Vagina (tissue), 2 donors: ENCODE results near the gene PARP2. TPM values are rescaled to one million over a fixed set of nuclear protein-coding genes. Genes with fewer than 3 reads are reported as not detected.

Experiments
- DNase-seq, 2 donors: peaks; one replicate each; pipeline ENCODE4 v3.0.0-alpha.2; 2017; ENCODE audit errors: extremely low spot score in 2 of 2
- H3K27ac ChIP-seq: fragments of 200-600 bp; sonication (generic); one replicate; pipeline ENCODE4 v1.5.1; 2019
- H3K27me3 ChIP-seq: fragments of 200-600 bp; sonication (generic); one replicate; pipeline ENCODE4 v1.5.1; 2019
- H3K36me3 ChIP-seq, 2 donors: fragments of 200-600 bp; sonication (generic); one replicate each; pipeline ENCODE4 v1.5.1; 2017 to 2019
- H3K4me1 ChIP-seq: fragments of 200-600 bp; sonication (generic); one replicate; pipeline ENCODE4 v1.5.1; 2019
- H3K4me3 ChIP-seq, 2 donors: fragments of 200-600 bp; sonication (generic); 1 replicate in 1 of 2; 2 replicates in 1 of 2; pipeline ENCODE4 v1.5.1; 2016 to 2019
- H3K9me3 ChIP-seq: fragments of 200-600 bp; sonication (generic); one replicate; pipeline ENCODE4 v1.5.1; 2019
- CTCF ChIP-seq, 3 experiments: fragments of 450-650 bp in 2 of 3; fragments of 200-600 bp in 1 of 3; sonication (generic) in 1 of 3; IDR thresholded peaks; one replicate each; pipeline ENCODE4 v1.5.1; 2017 to 2019; ENCODE audit warnings: antibody characterized with exemption in 3 of 3, mild to moderate bottlenecking in 2 of 3, moderate library complexity in 2 of 3
- POLR2A ChIP-seq, 2 donors: fragments of 450-650 bp; IDR thresholded peaks; one replicate each; pipeline ENCODE4 v1.6.1; 2017; ENCODE audit warnings: antibody characterized with exemption in 2 of 2, mild to moderate bottlenecking in 2 of 2, moderate library complexity in 2 of 2
- POLR2AphosphoS5 ChIP-seq, 2 donors: sonication (generic); formaldehyde crosslinking; IDR thresholded peaks; one replicate each; pipeline ENCODE4 v1.9.0; 2017; ENCODE audit warnings: antibody characterized with exemption in 2 of 2, mild to moderate bottlenecking in 2 of 2, low read depth in 1 of 2; ENCODE audit not compliant: insufficient read depth in 1 of 2
- intact Hi-C: fragments of 100-400 bp; cut with DNase I; formaldehyde crosslinking; loops from one replicate; pipeline ENCODE4 v1.15.1; 2023
- total RNA-seq: library from RNA; depleted of rRNA; stranded (reverse); fragments of >200 nt; gene quantifications from one replicate; pipeline ENCODE4 v1.2.3, GENCODE V29; 2016

PARP2 gene
- total RNA-seq, 1 donor from 2014 or later = 5.9 TPM

- no peak overlapping the region for H3K4me3 ChIP-seq
- H3K4me1 ChIP-seq = no peaks in the 10 kb centered on the region
- no peaks in the 10 kb centered on the region for H3K27me3 ChIP-seq
- H3K27ac ChIP-seq = no peak overlapping the region
- H3K9me3 ChIP-seq = no peaks in the 10 kb centered on the region
- TF ChIP-seq CTCF (IDR thresholded peaks at IDR 0.05) (no peak), POLR2A (IDR thresholded peaks at IDR 0.05) (no peak), POLR2AphosphoS5 (IDR thresholded peaks at IDR 0.05; ENCODE audit: insufficient read depth in 1 of 2, low read depth in 1 of 2) (no peak)
- intact Hi-C loops = no loop called here
- H3K36me3 ChIP-seq = peaks cover 0 to 44% of the 10 kb centered on the region in 2 donors
- no peak for DNase-seq
Observed at GRCh38 chr14:20365928-20366327, 22.5 kb downstream of the PARP2 start.

GRCh38 chr14:20372796-20373195 lies 29.4 kb downstream of the PARP2 start:
- no peaks in the 10 kb centered on the region for H3K27me3 ChIP-seq
- H3K9me3 ChIP-seq = no peaks in the 10 kb centered on the region
- DNase-seq = no peak
- peaks cover 0 to 94% of the 10 kb centered on the region in 2 donors for H3K36me3 ChIP-seq
- no peaks in the 10 kb centered on the region for H3K4me1 ChIP-seq
- H3K4me3 ChIP-seq = no peak overlapping the region
- intact Hi-C loops = no loop called here
- no peak overlapping the region for H3K27ac ChIP-seq
- TF ChIP-seq POLR2A (IDR thresholded peaks at IDR 0.05) (no peak), CTCF (IDR thresholded peaks at IDR 0.05) (no peak), POLR2AphosphoS5 (IDR thresholded peaks at IDR 0.05; ENCODE audit: insufficient read depth in 1 of 2, low read depth in 1 of 2) (no peak)

- no peak overlapping the region for H3K27ac ChIP-seq
- intact Hi-C loops = no loop called here
Observed at GRCh38 chr14:20375471-20375870, 32.0 kb downstream of the PARP2 start.

GRCh38 chr14:20376071-20376588 lies 32.7 kb downstream of the PARP2 start:
- Histone ChIP-seq H3K27ac (no peak overlapping the region), H3K27me3 (no peaks in the 10 kb centered on the region), H3K4me3 (no peak overlapping the region), H3K9me3 (no peaks in the 10 kb centered on the region), H3K4me1 (no peaks in the 10 kb centered on the region), H3K36me3 (peaks cover 2 to 96% of the 10 kb centered on the region in 2 donors)
- no peak for DNase-seq
- intact Hi-C loops = no loop called here
- no peak for TF ChIP-seq CTCF (IDR thresholded peaks at IDR 0.05)

More at GRCh38 chr14:20375471-20375870, 32.0 kb downstream of the PARP2 start:
- no peak overlapping the region for H3K4me3 ChIP-seq
- H3K27me3 ChIP-seq = no peaks in the 10 kb centered on the region
- peaks cover 2 to 96% of the 10 kb centered on the region in 2 donors for H3K36me3 ChIP-seq
- TF ChIP-seq CTCF (IDR thresholded peaks at IDR 0.05) (no peak), POLR2A (IDR thresholded peaks at IDR 0.05) (no peak), POLR2AphosphoS5 (IDR thresholded peaks at IDR 0.05; ENCODE audit: insufficient read depth in 1 of 2, low read depth in 1 of 2) (no peak)
- no peaks in the 10 kb centered on the region for H3K4me1 ChIP-seq
- no peak for DNase-seq
- no peaks in the 10 kb centered on the region for H3K9me3 ChIP-seq

- no peak overlapping the region for H3K4me3 ChIP-seq
- DNase-seq = no peak
- H3K27me3 ChIP-seq = no peaks in the 10 kb centered on the region
- H3K36me3 ChIP-seq = peaks cover 2 to 97% of the 10 kb centered on the region in 2 donors
- H3K9me3 ChIP-seq = no peaks in the 10 kb centered on the region
- intact Hi-C loops = no loop called here
- TF ChIP-seq POLR2A (IDR thresholded peaks at IDR 0.05) = no peak
- no peak for TF ChIP-seq CTCF (IDR thresholded peaks at IDR 0.05)
- TF ChIP-seq POLR2AphosphoS5 (IDR thresholded peaks at IDR 0.05; ENCODE audit: insufficient read depth in 1 of 2, low read depth in 1 of 2) = no peak
- H3K27ac ChIP-seq = no peak overlapping the region
- no peaks in the 10 kb centered on the region for H3K4me1 ChIP-seq
Observed at GRCh38 chr14:20377171-20377570, 33.7 kb downstream of the PARP2 start.
